Ovary (tissue), 9 donors: ENCODE data around the gene DHX57. TPM values are rescaled to one million over a fixed set of nuclear protein-coding genes. Genes with fewer than 3 reads are reported as not detected.

ENCODE experiments used
- DNase-seq, 5 donors: peaks; one replicate each; pipeline ENCODE4 v3.0.0-alpha.2; 2019 to 2020
- H3K27ac ChIP-seq, 2 donors: fragments of 200-600 bp; one replicate each; pipeline versions ENCODE4 v1.5.1 to v1.8.0; 2019 to 2022
- H3K27me3 ChIP-seq: fragments of 200-600 bp; one replicate; pipeline ENCODE4 v1.8.0; 2022
- H3K36me3 ChIP-seq: fragments of 200-600 bp; sonication (generic); one replicate; pipeline ENCODE4 v1.5.1; 2019
- H3K4me1 ChIP-seq: one replicate; pipeline ENCODE4 v1.8.1; 2013; ENCODE audit warnings: mild to moderate bottlenecking, moderate library complexity; ENCODE audit not compliant: insufficient read depth
- H3K4me3 ChIP-seq: fragments of 200-600 bp; sonication (generic); one replicate; pipeline ENCODE4 v1.5.1; 2017
- H3K9me3 ChIP-seq, 2 donors: fragments of 200-600 bp in 1 of 2; sonication (generic) in 1 of 2; one replicate each; pipeline versions ENCODE4 v1.5.1 to v1.8.1; 2013 to 2019; ENCODE audit warnings: mild to moderate bottlenecking in 1 of 2, moderate library complexity in 1 of 2
- EP300 ChIP-seq: sonication (generic); formaldehyde crosslinking; IDR thresholded peaks from one replicate; pipeline ENCODE4 v1.6.1; 2017; ENCODE audit warnings: antibody characterized with exemption
- POLR2A ChIP-seq: fragments of 450-650 bp; IDR thresholded peaks from one replicate; pipeline ENCODE4 v1.6.1; 2017; ENCODE audit warnings: antibody characterized with exemption, mild to moderate bottlenecking, moderate library complexity
- WGBS, 3 donors: extraction: QIAGEN DNeasy Blood & Tissue Kit in 1 of 3; methylation state at CpG; one replicate each; pipeline versions ENCODE4 v1.1.5 to v1.1.7; 2013 to 2017; 5-methylcytosine and 5-hydroxymethylcytosine counted together
- intact Hi-C, 4 donors: fragments of 100-400 bp; cut with DNase I; formaldehyde crosslinking; loops; one replicate each; pipeline versions ENCODE4 v1.11.0 to v1.15.1; 2022 to 2023
- polyA plus RNA-seq, 2 donors: library from polyadenylated mRNA; stranded (reverse); fragments of 200-250 nt in 1 of 2; fragments of 350-450 nt in 1 of 2; fragmentation: Illumina TruSeq in 1 of 2; extraction: RNeasy Lipid Tissue Mini Kit (QIAGEN cat#74804) in 1 of 2; gene quantifications; one replicate each; pipeline ENCODE4 v1.2.3, GENCODE V29; 2013 to 2014
- total RNA-seq, 7 donors: library from RNA; depleted of rRNA in 2 of 7; stranded (reverse); fragments of >200 nt in 2 of 7; fragmentation: NEBNext Ultra II Directional in 3 of 7; extraction: Animal tissue kit (Norgen Biotek cat#: 25700) in 3 of 7; gene quantifications; one replicate each; pipeline versions ENCODE4 v1.1.0 to v1.2.4, GENCODE V29; 2016 to 2023
- TF ChIP-seq, protein P1 (sequence below), 3 donors: fragments of 450-650 bp in 2 of 3; fragments of 200-600 bp in 1 of 3; IDR thresholded peaks; one replicate each; pipeline versions ENCODE4 v1.5.1 to v1.8.0; 2016 to 2022; ENCODE audit warnings: antibody characterized with exemption in 3 of 3, mild to moderate bottlenecking in 1 of 3
- donor health status: DM: no; HTN: no; CAD: no; lungs with moderate emphysema.
- donor health status: DM: no; HTN: no; CAD: no.
- donor health status: Bipolar disorder and iron deficiency.
- donor health status: DM: yes; HTN: yes; CAD: no.
- donor health status: DM: no; HTN: no; CAD: no.
- donor health status: DM: yes; HTN: yes; CAD: no.

The DHX57 gene
- total and polyA plus RNA-seq, 9 donors = 8.7 to 24.4 (median 16.5) TPM

DNA sequence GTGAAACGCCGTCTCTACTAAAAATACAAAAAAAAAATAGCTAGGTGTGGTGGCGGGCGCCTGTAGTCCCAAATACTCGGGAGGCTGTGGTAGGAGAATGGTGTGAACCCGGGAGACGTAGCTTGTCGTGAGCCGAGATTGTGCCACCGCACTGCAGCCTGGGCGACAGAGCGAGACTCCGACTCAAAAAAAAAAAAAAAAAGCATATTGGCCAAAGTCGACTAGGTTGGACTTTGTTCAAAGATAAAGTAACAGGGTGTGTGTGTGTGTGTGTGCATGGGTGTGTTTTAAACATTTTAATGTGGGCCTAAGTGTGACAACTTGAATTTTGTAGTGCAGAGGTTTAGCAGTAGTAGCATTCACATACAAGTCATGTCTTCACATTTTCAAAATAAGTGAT, 86.0 kb downstream of the DHX57 start:
- no peaks in the 10 kb centered on the region for H3K27me3 ChIP-seq
- H3K27ac ChIP-seq = no peak overlapping the region
- intact Hi-C loops = no loop called here
- TF ChIP-seq POLR2A (no peak), EP300 (no peak)
- TF ChIP-seq, protein P1, sequence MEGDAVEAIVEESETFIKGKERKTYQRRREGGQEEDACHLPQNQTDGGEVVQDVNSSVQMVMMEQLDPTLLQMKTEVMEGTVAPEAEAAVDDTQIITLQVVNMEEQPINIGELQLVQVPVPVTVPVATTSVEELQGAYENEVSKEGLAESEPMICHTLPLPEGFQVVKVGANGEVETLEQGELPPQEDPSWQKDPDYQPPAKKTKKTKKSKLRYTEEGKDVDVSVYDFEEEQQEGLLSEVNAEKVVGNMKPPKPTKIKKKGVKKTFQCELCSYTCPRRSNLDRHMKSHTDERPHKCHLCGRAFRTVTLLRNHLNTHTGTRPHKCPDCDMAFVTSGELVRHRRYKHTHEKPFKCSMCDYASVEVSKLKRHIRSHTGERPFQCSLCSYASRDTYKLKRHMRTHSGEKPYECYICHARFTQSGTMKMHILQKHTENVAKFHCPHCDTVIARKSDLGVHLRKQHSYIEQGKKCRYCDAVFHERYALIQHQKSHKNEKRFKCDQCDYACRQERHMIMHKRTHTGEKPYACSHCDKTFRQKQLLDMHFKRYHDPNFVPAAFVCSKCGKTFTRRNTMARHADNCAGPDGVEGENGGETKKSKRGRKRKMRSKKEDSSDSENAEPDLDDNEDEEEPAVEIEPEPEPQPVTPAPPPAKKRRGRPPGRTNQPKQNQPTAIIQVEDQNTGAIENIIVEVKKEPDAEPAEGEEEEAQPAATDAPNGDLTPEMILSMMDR (IDR thresholded peaks at IDR 0.05) = no peak
- H3K9me3 ChIP-seq = no peaks in the 10 kb centered on the region
- peaks cover 1% of the 10 kb centered on the region for H3K4me1 ChIP-seq
- no peak for DNase-seq
- no peaks in the 10 kb centered on the region for H3K36me3 ChIP-seq
- WGBS, 3 donors = 86 to 95% (median 88%) methylated on average over 14 of the region's 14 CpGs
- H3K4me3 ChIP-seq = no peak overlapping the region

DNA sequence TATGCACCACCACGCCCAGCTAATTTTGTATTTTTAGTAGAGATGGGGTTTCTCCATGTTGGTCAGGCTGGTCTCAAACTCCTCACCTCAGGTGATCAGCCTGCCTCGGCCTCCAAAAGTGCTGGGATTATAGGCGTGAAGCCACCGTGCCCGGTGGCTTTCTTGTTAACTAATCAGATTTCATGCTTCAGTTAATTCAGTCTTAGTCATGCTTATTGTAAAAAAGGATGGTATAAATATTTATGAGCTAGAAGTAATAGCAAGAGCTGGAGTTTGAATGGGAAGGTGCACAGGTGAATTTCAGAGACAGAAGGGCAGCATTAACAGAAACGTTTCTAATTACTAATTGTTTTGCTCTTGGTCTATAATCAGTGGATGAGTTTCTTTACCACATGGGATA, 87.4 kb downstream of the DHX57 start:
- Histone ChIP-seq H3K36me3 (no peaks in the 10 kb centered on the region), H3K4me3 (no peak overlapping the region), H3K4me1 (peaks cover 1% of the 10 kb centered on the region), H3K27me3 (no peaks in the 10 kb centered on the region), H3K27ac (no peak overlapping the region), H3K9me3 (no peaks in the 10 kb centered on the region)
- intact Hi-C loops = no loop called here
- DNase-seq = no peak
- WGBS, 3 donors = 92 to 95% (median 93%) methylated on average over 6 of the region's 6 CpGs
- TF ChIP-seq, protein P1 (IDR thresholded peaks at IDR 0.05) = no peak
- TF ChIP-seq EP300 = no peak
- no peak for TF ChIP-seq POLR2A

- no peaks in the 10 kb centered on the region for H3K9me3 ChIP-seq
- H3K4me1 ChIP-seq = peaks cover 1% of the 10 kb centered on the region
- H3K36me3 ChIP-seq = no peaks in the 10 kb centered on the region
- no peak overlapping the region for H3K27ac ChIP-seq
- H3K27me3 ChIP-seq = no peaks in the 10 kb centered on the region
- no peak for DNase-seq
- TF ChIP-seq, protein P1 (IDR thresholded peaks at IDR 0.05) = no peak
- TF ChIP-seq EP300 = no peak
- TF ChIP-seq POLR2A = no peak
- intact Hi-C loops = no loop called here
- H3K4me3 ChIP-seq = no peak overlapping the region
Measured at GRCh38 chr2:38783586-38783985, 92.1 kb downstream of the DHX57 start.

DNA sequence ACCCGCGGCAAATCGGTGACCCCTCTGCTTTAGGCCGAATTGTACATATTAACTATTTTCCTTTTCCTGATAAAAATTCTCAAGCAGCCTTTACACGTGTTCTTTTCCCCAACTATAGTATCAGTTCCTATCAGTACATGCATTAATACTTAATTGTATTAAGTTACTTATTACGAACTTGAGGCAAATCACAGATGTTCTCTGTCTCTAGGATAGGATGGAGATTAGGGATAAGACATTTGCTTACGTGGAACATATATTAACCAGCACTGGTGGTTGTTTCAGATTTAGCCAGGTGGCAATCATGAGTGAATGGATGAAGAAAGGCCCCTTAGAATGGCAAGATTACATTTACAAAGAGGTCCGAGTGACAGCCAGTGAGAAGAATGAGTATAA, 97.0 kb downstream of the DHX57 start:
- Histone ChIP-seq H3K27me3 (no peaks in the 10 kb centered on the region), H3K27ac (peak overlapping the region in 1 of 2 donors; percentile 58), H3K36me3 (no peaks in the 10 kb centered on the region), H3K9me3 (no peaks in the 10 kb centered on the region), H3K4me1 (no peaks in the 10 kb centered on the region), H3K4me3 (peak overlapping the region; percentile 50)
- intact Hi-C loops = no loop called here
- TF ChIP-seq, protein P1 (IDR thresholded peaks at IDR 0.05) = no peak
- TF ChIP-seq EP300 = no peak
- TF ChIP-seq POLR2A = no peak
- no peak for DNase-seq
- 6 to 8% (median 7%) methylated on average over 8 of the region's 8 CpGs for WGBS, 3 donors

GRCh38 chr2:38776531-38776930, 99.2 kb downstream of the DHX57 start:
- intact Hi-C loops = no loop called here
- H3K4me1 ChIP-seq = no peaks in the 10 kb centered on the region
- no peaks in the 10 kb centered on the region for H3K36me3 ChIP-seq
- no peak for DNase-seq
- 81 to 87% (median 86%) methylated on average over 13 of the region's 13 CpGs for WGBS, 3 donors
- no peak overlapping the region for H3K27ac ChIP-seq
- H3K9me3 ChIP-seq = no peaks in the 10 kb centered on the region
- no peak overlapping the region for H3K4me3 ChIP-seq
- no peaks in the 10 kb centered on the region for H3K27me3 ChIP-seq
- no peak for TF ChIP-seq EP300
